ENCODE results near the gene IL1B.

GRCh38 chr2:112841295-112842044 lies 4.9 kb upstream of the IL1B start:
- no peak for TF ChIP-seq CTCF (IDR thresholded peaks at IDR 0.05)
- no peak for TF ChIP-seq POLR2A (IDR thresholded peaks at IDR 0.05)

Measured in uterus (tissue), 2 donors.